ENCODE data around the gene TCERG1L.

GRCh38 chr10:131109726-131110125, 201.8 kb downstream of the TCERG1L start:
- TF ChIP-seq CTCF (IDR thresholded peaks at IDR 0.05 in 8 of 11, conservative IDR thresholded peaks at IDR 0.05 in 3 of 11) (no peak), POLR2AphosphoS5 (IDR thresholded peaks at IDR 0.05) (no peak), POLR2A (IDR thresholded peaks at IDR 0.05) (no peak)
